Memory B cell (primary cell): ENCODE results near the gene CTU1.
"Not testable (repeated sequence)": the region's sequence is repeated elsewhere in the genome, so short reads cannot be mapped to it uniquely, and the experiment has no call there.

Experiments
- ATAC-seq: fragments of 150-1000 bp; cut with Tn5 transposase; 2 replicates; pipeline ENCODE4 v1.10.0; 2021; ENCODE audit warnings: low read depth, mild to moderate bottlenecking, moderate library complexity
- DNase-seq, 2 donors: peaks; one replicate each; pipeline ENCODE4 v3.0.0; 2022; ENCODE audit warnings: low spot score in 2 of 2
- H3K27ac Mint-ChIP-seq: one replicate; pipeline ENCODE4 v1.8.0; 2022; ENCODE audit warnings: mild to moderate bottlenecking, moderate library complexity, mixed read lengths
- H3K27me3 Mint-ChIP-seq: one replicate; pipeline ENCODE4 v1.8.0; 2022; ENCODE audit warnings: mixed read lengths
- H3K36me3 Mint-ChIP-seq: one replicate; pipeline ENCODE4 v1.8.0; 2022; ENCODE audit warnings: mild to moderate bottlenecking, mixed read lengths
- H3K4me1 Mint-ChIP-seq: one replicate; pipeline ENCODE4 v1.8.0; 2022; ENCODE audit warnings: mixed read lengths
- H3K4me3 Mint-ChIP-seq: one replicate; pipeline ENCODE4 v1.8.0; 2022; ENCODE audit warnings: mild to moderate bottlenecking, moderate library complexity, mixed read lengths
- H3K9me3 Mint-ChIP-seq: one replicate; pipeline ENCODE4 v1.8.0; 2022; ENCODE audit warnings: mixed read lengths

Gene CTU1

GRCh38 chr19:51108066-51108804 is at the start of gene CTU1:
TSS of gene CTU1 (minus strand) at chr19:51108409. CDS start at chr19:51104569, 3,840 bp downstream.
- DNase-seq (peak; percentile 91 to 97), ATAC-seq (peak; percentile 98)
- Mint-ChIP-seq H3K9me3 (no peaks in the 10 kb centered on the region), H3K36me3 (peaks cover 11% of the 10 kb centered on the region), H3K4me1 (peaks cover 22% of the 10 kb centered on the region), H3K27me3 (no peaks in the 10 kb centered on the region), H3K27ac (peak within 1 kb of the TSS; percentile 94), H3K4me3 (peak within 1 kb of the TSS; percentile 95)

GRCh38 chr19:51157265-51157664 is 49.1 kb upstream of the CTU1 start:
- peaks cover 26% of the 10 kb centered on the region for H3K27me3 Mint-ChIP-seq
- DNase-seq (no peak), ATAC-seq (no peak)
- no peaks in the 10 kb centered on the region for H3K4me1 Mint-ChIP-seq
- no peak overlapping the region for H3K27ac Mint-ChIP-seq
- no peaks in the 10 kb centered on the region for H3K36me3 Mint-ChIP-seq
- H3K9me3 Mint-ChIP-seq = no peaks in the 10 kb centered on the region
- H3K4me3 Mint-ChIP-seq = no peak overlapping the region

- no peaks in the 10 kb centered on the region for H3K36me3 Mint-ChIP-seq
- no peak for ATAC-seq
- H3K27ac Mint-ChIP-seq = no peak overlapping the region
- no peaks in the 10 kb centered on the region for H3K9me3 Mint-ChIP-seq
- DNase-seq = no peak
- H3K4me3 Mint-ChIP-seq = no peak overlapping the region
- peaks cover 27% of the 10 kb centered on the region for H3K27me3 Mint-ChIP-seq
- H3K4me1 Mint-ChIP-seq = no peaks in the 10 kb centered on the region
Measured at GRCh38 chr19:51156710-51157109, 48.5 kb upstream of the CTU1 start.

- H3K4me3 Mint-ChIP-seq = no peak overlapping the region
Measured at GRCh38 chr19:51150627-51151026, 42.4 kb upstream of the CTU1 start.

GRCh38 chr19:51148580-51148979 is 40.4 kb upstream of the CTU1 start:
- no peak overlapping the region for H3K27ac Mint-ChIP-seq
- DNase-seq = no peak
- ATAC-seq = no peak
- no peak overlapping the region for H3K4me3 Mint-ChIP-seq
- H3K9me3 Mint-ChIP-seq = no peaks in the 10 kb centered on the region
- peaks cover 27% of the 10 kb centered on the region for H3K27me3 Mint-ChIP-seq
- H3K36me3 Mint-ChIP-seq = no peaks in the 10 kb centered on the region
- H3K4me1 Mint-ChIP-seq = no peaks in the 10 kb centered on the region

More at GRCh38 chr19:51150627-51151026, 42.4 kb upstream of the CTU1 start:
- ATAC-seq (no peak), DNase-seq (no peak)
- H3K9me3 Mint-ChIP-seq = no peaks in the 10 kb centered on the region
- H3K4me1 Mint-ChIP-seq = no peaks in the 10 kb centered on the region
- H3K27ac Mint-ChIP-seq = no peak overlapping the region
- no peaks in the 10 kb centered on the region for H3K36me3 Mint-ChIP-seq
- H3K27me3 Mint-ChIP-seq = peaks cover 25% of the 10 kb centered on the region

- Mint-ChIP-seq H3K4me3 (no peak overlapping the region), H3K9me3 (no peaks in the 10 kb centered on the region), H3K27ac (no peak overlapping the region), H3K4me1 (no peaks in the 10 kb centered on the region), H3K36me3 (no peaks in the 10 kb centered on the region), H3K27me3 (peaks cover 22% of the 10 kb centered on the region)
- DNase-seq (no peak), ATAC-seq (no peak)
Measured at GRCh38 chr19:51147663-51148062, 39.5 kb upstream of the CTU1 start.

GRCh38 chr19:51146751-51147150 is 38.5 kb upstream of the CTU1 start:
- no peak overlapping the region for H3K27ac Mint-ChIP-seq
- H3K9me3 Mint-ChIP-seq = no peaks in the 10 kb centered on the region
- ATAC-seq = no peak
- no peak for DNase-seq
- no peak overlapping the region for H3K4me3 Mint-ChIP-seq
- H3K27me3 Mint-ChIP-seq = peaks cover 18% of the 10 kb centered on the region
- H3K4me1 Mint-ChIP-seq = no peaks in the 10 kb centered on the region
- no peaks in the 10 kb centered on the region for H3K36me3 Mint-ChIP-seq

- Mint-ChIP-seq H3K27ac (no peak overlapping the region), H3K27me3 (peaks cover 15% of the 10 kb centered on the region), H3K36me3 (no peaks in the 10 kb centered on the region), H3K4me3 (no peak overlapping the region), H3K4me1 (no peaks in the 10 kb centered on the region), H3K9me3 (no peaks in the 10 kb centered on the region)
- ATAC-seq = no peak
- DNase-seq = no peak
Measured at GRCh38 chr19:51145916-51146493, 37.8 kb upstream of the CTU1 start.

GRCh38 chr19:51144482-51145045 is 36.4 kb upstream of the CTU1 start:
- ATAC-seq = no peak
- H3K27ac Mint-ChIP-seq = no peak overlapping the region
- H3K9me3 Mint-ChIP-seq = no peaks in the 10 kb centered on the region
- peaks cover 1% of the 10 kb centered on the region for H3K4me1 Mint-ChIP-seq
- H3K27me3 Mint-ChIP-seq = peaks cover 16% of the 10 kb centered on the region
- H3K36me3 Mint-ChIP-seq = no peaks in the 10 kb centered on the region
- no peak for DNase-seq
- no peak overlapping the region for H3K4me3 Mint-ChIP-seq

GRCh38 chr19:51143486-51143885 is 35.3 kb upstream of the CTU1 start:
- no peak for DNase-seq
- ATAC-seq = no peak
- H3K36me3 Mint-ChIP-seq = no peaks in the 10 kb centered on the region
- no peaks in the 10 kb centered on the region for H3K9me3 Mint-ChIP-seq
- no peak overlapping the region for H3K27ac Mint-ChIP-seq
- peaks cover 5% of the 10 kb centered on the region for H3K4me1 Mint-ChIP-seq
- peaks cover 19% of the 10 kb centered on the region for H3K27me3 Mint-ChIP-seq
- H3K4me3 Mint-ChIP-seq = no peak overlapping the region

GRCh38 chr19:51142809-51143475 is 34.7 kb upstream of the CTU1 start:
- peaks cover 19% of the 10 kb centered on the region for H3K27me3 Mint-ChIP-seq
- H3K27ac Mint-ChIP-seq, H3K4me3 Mint-ChIP-seq, H3K9me3 Mint-ChIP-seq, ATAC-seq, H3K36me3 Mint-ChIP-seq, H3K4me1 Mint-ChIP-seq, DNase-seq: not testable (repeated sequence)

GRCh38 chr19:51142119-51142518 is 33.9 kb upstream of the CTU1 start, which contains the start of gene SIGLEC7:
TSS of gene SIGLEC7 (plus strand) at chr19:51142301. CDS start at chr19:51142370, 69 bp downstream.
- Mint-ChIP-seq H3K4me3 (no peak within 1 kb of the TSS), H3K4me1 (peaks cover 5% of the 10 kb centered on the region), H3K27ac (no peak within 1 kb of the TSS), H3K27me3 (peaks cover 25% of the 10 kb centered on the region), H3K9me3 (no peaks in the 10 kb centered on the region), H3K36me3 (no peaks in the 10 kb centered on the region)
- ATAC-seq = no peak
- DNase-seq = no peak

- ATAC-seq (no peak), DNase-seq (no peak)
- Mint-ChIP-seq H3K9me3 (no peaks in the 10 kb centered on the region), H3K4me3 (no peak overlapping the region), H3K4me1 (peaks cover 5% of the 10 kb centered on the region), H3K27me3 (peaks cover 27% of the 10 kb centered on the region), H3K36me3 (no peaks in the 10 kb centered on the region), H3K27ac (no peak overlapping the region)
Measured at GRCh38 chr19:51141181-51141580, 33.0 kb upstream of the CTU1 start.

- DNase-seq = no peak
- Mint-ChIP-seq H3K4me3 (no peak overlapping the region), H3K4me1 (peaks cover 5% of the 10 kb centered on the region), H3K9me3 (no peaks in the 10 kb centered on the region), H3K36me3 (no peaks in the 10 kb centered on the region), H3K27me3 (peaks cover 24% of the 10 kb centered on the region), H3K27ac (no peak overlapping the region)
- no peak for ATAC-seq
Measured at GRCh38 chr19:51140441-51140840, 32.2 kb upstream of the CTU1 start.
